IMR-90 (cell line): ENCODE measurements around the gene MRGPRE. TPM values are rescaled to one million over a fixed set of nuclear protein-coding genes. Genes with fewer than 3 reads are reported as not detected.

ENCODE experiments used
- ATAC-seq: fragments of 200-7000 bp; cut with Tn5 transposase; 2 replicates; pipeline ENCODE4 v1.9.1; 2020; ENCODE audit warnings: low read depth, mild to moderate bottlenecking, moderate library complexity
- BruUV-seq: library from RNA; stranded (reverse); fragments of 400-500 nt; replicated peaks from 2 replicates; lab custom pipeline; 2021; lab: Mats Ljungman, UMichigan
- CTCF ChIA-PET: fragments of 300-600 bp; formaldehyde crosslinking; extraction: SDS; loops from one replicate; lab custom pipeline; 2021; ENCODE audit warnings: antibody characterized with exemption; lab: Yijun Ruan, JAX
- POLR2A ChIA-PET: fragments of 300-600 bp; sonication (Branson Sonifier 250); formaldehyde crosslinking; loops from one replicate; lab custom pipeline; 2022; ENCODE audit warnings: antibody characterized with exemption; ENCODE audit not compliant: unreplicated experiment; lab: Charles Lee
- DNase-seq: peaks from one replicate; pipeline ENCODE4 v3.0.0; 2013
- H2AFZ ChIP-seq: replicated peaks from 2 replicates; pipeline ENCODE3; 2013; ENCODE audit warnings: low read length, mild to moderate bottlenecking; ENCODE audit not compliant: poor library complexity
- H2AK5ac ChIP-seq: 2 replicates; pipeline ENCODE4 v1.6.1; 2013; ENCODE audit warnings: low read depth, low read length, inconsistent platforms
- H2AK9ac ChIP-seq: replicated peaks from 2 replicates; pipeline ENCODE3; 2013; ENCODE audit warnings: mild to moderate bottlenecking, low read depth, low read length, moderate library complexity; ENCODE audit not compliant: poor library complexity
- H2BK120ac ChIP-seq: 2 replicates; pipeline ENCODE4 v1.6.1; 2013; ENCODE audit warnings: low read depth, low read length, inconsistent platforms
- H2BK15ac ChIP-seq: 3 replicates; pipeline ENCODE4 v1.6.1; 2013; ENCODE audit warnings: low read depth, low read length, inconsistent platforms
- H2BK20ac ChIP-seq: 2 replicates; pipeline ENCODE4 v1.6.1; 2013; ENCODE audit warnings: low read depth, mild to moderate bottlenecking, inconsistent platforms, low read length, moderate library complexity
- H2BK5ac ChIP-seq: 2 replicates; pipeline ENCODE4 v1.6.1; 2013; ENCODE audit warnings: mild to moderate bottlenecking, low read depth, low read length, inconsistent platforms; ENCODE audit not compliant: poor library complexity, severe bottlenecking
- H3K14ac ChIP-seq: replicated peaks from 2 replicates; pipeline ENCODE4 v1.6.1; 2013; ENCODE audit warnings: low read depth, low read length, inconsistent platforms
- H3K18ac ChIP-seq: 2 replicates; pipeline ENCODE4 v1.6.1; 2013; ENCODE audit warnings: low read depth, low read length, control low read depth
- H3K23ac ChIP-seq: 2 replicates; pipeline ENCODE4 v1.6.1; 2013; ENCODE audit warnings: low read depth, low read length, inconsistent platforms
- H3K27ac ChIP-seq: 2 replicates; pipeline ENCODE4 v1.5.1; 2013; ENCODE audit warnings: mild to moderate bottlenecking, control low read depth, low read length; ENCODE audit not compliant: insufficient read depth
- H3K27me3 ChIP-seq: 2 replicates; pipeline ENCODE4 v1.6.1; 2013; ENCODE audit warnings: low read length; ENCODE audit not compliant: control insufficient read depth, insufficient read depth
- H3K36me3 ChIP-seq: 2 replicates; pipeline ENCODE4 v1.6.1; 2013; ENCODE audit warnings: low read length, mixed read lengths; ENCODE audit not compliant: control insufficient read depth, insufficient read depth
- H3K4ac ChIP-seq: 2 replicates; pipeline ENCODE4 v1.6.1; 2013; ENCODE audit warnings: low read depth, low read length, inconsistent platforms
- H3K4me1 ChIP-seq: 2 replicates; pipeline ENCODE4 v1.6.1; 2013; ENCODE audit warnings: low read length, mixed read lengths; ENCODE audit not compliant: control insufficient read depth, insufficient read depth
- H3K4me2 ChIP-seq: 2 replicates; pipeline ENCODE4 v1.6.1; 2013; ENCODE audit warnings: low read depth, mild to moderate bottlenecking, control low read depth, low read length, moderate library complexity
- H3K4me3 ChIP-seq: 2 replicates; pipeline ENCODE4 v1.5.1; 2013; ENCODE audit warnings: low read depth, mild to moderate bottlenecking, control low read depth, low read length, moderate library complexity; ENCODE audit not compliant: insufficient read depth
- H3K56ac ChIP-seq: 2 replicates; pipeline ENCODE4 v1.6.1; 2013; ENCODE audit warnings: low read length, inconsistent platforms; ENCODE audit not compliant: insufficient read depth; ENCODE audit errors: extremely low read depth
- H3K79me1 ChIP-seq, 2 experiments: 2 replicates each; pipeline ENCODE4 v1.6.1; 2013; ENCODE audit warnings: low read length in 2 of 2, inconsistent platforms in 1 of 2, low read depth in 1 of 2
- H3K9ac ChIP-seq: 2 replicates; pipeline ENCODE4 v1.6.1; 2013; ENCODE audit warnings: low read depth, low read length, control low read depth
- H3K9me1 ChIP-seq: 2 replicates; pipeline ENCODE4 v1.6.1; 2013; ENCODE audit warnings: low read length, inconsistent platforms; ENCODE audit not compliant: insufficient read depth
- H3K9me3 ChIP-seq: 2 replicates; pipeline ENCODE4 v1.6.1; 2013; ENCODE audit warnings: low read length; ENCODE audit not compliant: control insufficient read depth, insufficient read depth
- H4K20me1 ChIP-seq: 2 replicates; pipeline ENCODE4 v1.6.1; 2013; ENCODE audit warnings: low read length, inconsistent platforms; ENCODE audit not compliant: insufficient read depth
- H4K5ac ChIP-seq: 2 replicates; pipeline ENCODE4 v1.6.1; 2013; ENCODE audit warnings: mild to moderate bottlenecking, low read depth, low read length, control low read depth
- H4K8ac ChIP-seq, 2 experiments: 2 replicates each; pipeline ENCODE4 v1.6.1; 2013; ENCODE audit warnings: low read depth in 2 of 2, low read length in 2 of 2, control low read depth in 1 of 2, inconsistent platforms in 1 of 2
- H4K91ac ChIP-seq: 2 replicates; pipeline ENCODE4 v1.6.1; 2013; ENCODE audit warnings: low read depth, low read length, inconsistent platforms; ENCODE audit not compliant: insufficient read depth
- BHLHE40 ChIP-seq: fragments of 150-350 bp; IDR thresholded peaks from 2 replicates; pipeline ENCODE4 v1.6.1; 2016; ENCODE audit warnings: mild to moderate bottlenecking, low read depth, low read length
- CEBPB ChIP-seq: IDR thresholded peaks from 2 replicates; pipeline ENCODE4 v1.6.1; 2012; ENCODE audit warnings: low read depth, low read length, improper control_type of control experiment
- CHD1 ChIP-seq: IDR thresholded peaks from 2 replicates; pipeline ENCODE4 v1.6.1; 2012; ENCODE audit warnings: low read depth, low read length, improper control_type of control experiment
- ELK1 ChIP-seq: fragments of 150-350 bp; IDR thresholded peaks from 2 replicates; pipeline ENCODE4 v1.6.1; 2016; ENCODE audit warnings: low read depth, mild to moderate bottlenecking, low read length, moderate library complexity, borderline replicate concordance
- FOS ChIP-seq: fragments of 150-350 bp; IDR thresholded peaks from 2 replicates; pipeline ENCODE4 v1.6.1; 2016; ENCODE audit warnings: low read depth, low read length
- MXI1 ChIP-seq: IDR thresholded peaks from 2 replicates; pipeline ENCODE4 v1.6.1; 2012; ENCODE audit warnings: low read depth, mild to moderate bottlenecking, low read length, moderate library complexity, borderline replicate concordance
- NFE2L2 ChIP-seq: fragments of 150-350 bp; IDR thresholded peaks from 2 replicates; pipeline ENCODE4 v1.6.1; 2016; ENCODE audit warnings: low read depth, mild to moderate bottlenecking, low read length
- RAD21 ChIP-seq: IDR thresholded peaks from 2 replicates; pipeline ENCODE4 v1.6.1; 2012; ENCODE audit warnings: low read length, improper control_type of control experiment
- RCOR1 ChIP-seq: IDR thresholded peaks from 2 replicates; pipeline ENCODE4 v1.6.1; 2012; ENCODE audit warnings: mild to moderate bottlenecking, low read length, improper control_type of control experiment; ENCODE audit not compliant: insufficient replicate concordance
- RFX5 ChIP-seq: IDR thresholded peaks from 2 replicates; pipeline ENCODE4 v1.8.0; 2012; ENCODE audit warnings: low read depth, mild to moderate bottlenecking, low read length, moderate library complexity
- SMC3 ChIP-seq: fragments of 150-350 bp; IDR thresholded peaks from 2 replicates; pipeline ENCODE4 v1.6.1; 2016; ENCODE audit warnings: low read depth, mild to moderate bottlenecking, antibody characterized with exemption, low read length, moderate library complexity
- WGBS, 2 experiments: methylation state at CpG; one replicate each; pipeline versions ENCODE4 v1.1.5 to v1.1.7; 2013; ENCODE audit warnings: missing lambda C conversion rate in 2 of 2; ENCODE audit not compliant: insufficient read length in 1 of 2; ENCODE audit errors: extremely low coverage in 2 of 2; 5-methylcytosine and 5-hydroxymethylcytosine counted together
- dilution Hi-C: fragments of 300-500 bp; cut with HindIII; formaldehyde crosslinking; loops from one replicate; pipeline ENCODE4 v1.14.3; 2018; ENCODE audit warnings: low sequenced_read_pairs; ENCODE audit not compliant: unreplicated experiment
- in situ Hi-C: fragments of 300-500 bp; cut with MboI; formaldehyde crosslinking; loops from 3 replicates; pipeline ENCODE4 v1.14.3; 2019; ENCODE audit warnings: low sequenced_read_pairs, inconsistent platforms, mixed read lengths
- intact Hi-C: fragments of 100-400 bp; cut with micrococcal nuclease; formaldehyde crosslinking; loops from 2 replicates; pipeline ENCODE4 v1.10.0; 2022
- polyA plus RNA-seq, 3 experiments: library from polyadenylated mRNA; depleted of rRNA; stranded (reverse); fragments of >200 nt; gene quantifications; 2 replicates each; pipeline ENCODE4 v1.2.3, GENCODE V29; 2012; ENCODE audit warnings: low replicate concordance in 1 of 3
- total RNA-seq: library from RNA; depleted of rRNA; stranded (reverse); fragments of >200 nt; gene quantifications from 2 replicates; pipeline ENCODE4 v1.2.3, GENCODE V29; 2012
- TF ChIP-seq, protein P1 (sequence below): conservative IDR thresholded peaks from 2 replicates; pipeline ENCODE4 v1.5.1; 2012; ENCODE audit warnings: mild to moderate bottlenecking, low read depth, low read length, improper control_type of control experiment
- TF ChIP-seq, protein P2 (sequence below): fragments of 150-350 bp; IDR thresholded peaks from 2 replicates; pipeline ENCODE4 v1.6.1; 2017; ENCODE audit warnings: mild to moderate bottlenecking, antibody characterized with exemption, low read length, low read depth

Gene MRGPRE
- total and polyA plus RNA-seq, 2 of the 4 experiments (the other 2 are of a cell fraction): not detected

GRCh38 chr11:3203221-3204043 lies 28.8 kb downstream of the MRGPRE start (continued):
- TF ChIP-seq NFE2L2: no peak
- TF ChIP-seq RCOR1: no peak
- no peak for TF ChIP-seq RFX5
- no peak for TF ChIP-seq RAD21
- TF ChIP-seq BHLHE40: no peak
- no peak for TF ChIP-seq SMC3

DNA sequence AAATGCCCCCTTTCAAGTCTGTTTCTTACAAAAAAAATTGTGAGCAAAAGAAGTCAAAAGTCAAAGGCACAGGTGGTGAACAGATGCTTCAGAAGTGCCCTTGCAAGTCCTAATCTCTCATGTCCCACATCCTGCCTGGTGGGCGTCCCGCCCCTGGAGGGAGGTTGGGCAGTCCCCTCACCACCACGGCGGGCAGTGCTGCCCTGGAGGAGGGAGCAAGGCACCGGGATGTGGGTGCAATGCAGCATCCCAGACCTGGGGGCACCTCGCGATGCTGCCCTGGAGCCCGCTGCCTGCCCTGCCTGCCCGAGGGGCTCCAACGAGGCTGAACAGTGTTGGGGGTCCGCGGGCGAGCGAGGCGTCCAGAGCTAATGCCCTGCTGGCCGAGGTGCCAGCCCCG lies 29.5 kb downstream of the MRGPRE start:
- Histone ChIP-seq H4K91ac (no peak overlapping the region), H4K8ac (no peak overlapping the region), H3K79me1 (no peaks in the 10 kb centered on the region), H3K9ac (no peak overlapping the region), H3K4me1 (no peaks in the 10 kb centered on the region; the same call in 1 of the 2 replicates), H3K9me1 (no peaks in the 10 kb centered on the region), H2BK5ac (no peak overlapping the region), H4K20me1 (no peaks in the 10 kb centered on the region), H3K23ac (no peak overlapping the region), H3K18ac (no peak overlapping the region), H2AFZ (no peak overlapping the region), H3K27me3 (peaks cover 80% of the 10 kb centered on the region), H3K56ac (no peak overlapping the region), H2BK120ac (no peak overlapping the region), H2AK5ac (no peak overlapping the region), H3K4me3 (no peak overlapping the region), H2AK9ac (no peak overlapping the region), H4K5ac (no peak overlapping the region), H3K4ac (no peak overlapping the region), H3K27ac (no peak overlapping the region), H2BK15ac (no peak overlapping the region), H3K4me2 (no peak overlapping the region), H3K9me3 (no peaks in the 10 kb centered on the region), H2BK20ac (no peak overlapping the region), H3K14ac (no peak overlapping the region), H3K36me3 (no peaks in the 10 kb centered on the region)
- dilution Hi-C loops: no loop called here
- ATAC-seq: no peak
- no peak for DNase-seq
- intact Hi-C loops: no loop called here
- ChIA-PET POLR2A (no interaction called here), CTCF (no interaction called here)
- in situ Hi-C loops: no loop called here
- 10% methylated on average over 8 of the region's 17 CpGs; no CpG with 5 or more reads in 1 of the 2 experiments for WGBS, 2 experiments
- no TSS peak for BruUV-seq
- no peak for TF ChIP-seq FOS
- no peak for TF ChIP-seq ELK1
- TF ChIP-seq, protein P1, sequence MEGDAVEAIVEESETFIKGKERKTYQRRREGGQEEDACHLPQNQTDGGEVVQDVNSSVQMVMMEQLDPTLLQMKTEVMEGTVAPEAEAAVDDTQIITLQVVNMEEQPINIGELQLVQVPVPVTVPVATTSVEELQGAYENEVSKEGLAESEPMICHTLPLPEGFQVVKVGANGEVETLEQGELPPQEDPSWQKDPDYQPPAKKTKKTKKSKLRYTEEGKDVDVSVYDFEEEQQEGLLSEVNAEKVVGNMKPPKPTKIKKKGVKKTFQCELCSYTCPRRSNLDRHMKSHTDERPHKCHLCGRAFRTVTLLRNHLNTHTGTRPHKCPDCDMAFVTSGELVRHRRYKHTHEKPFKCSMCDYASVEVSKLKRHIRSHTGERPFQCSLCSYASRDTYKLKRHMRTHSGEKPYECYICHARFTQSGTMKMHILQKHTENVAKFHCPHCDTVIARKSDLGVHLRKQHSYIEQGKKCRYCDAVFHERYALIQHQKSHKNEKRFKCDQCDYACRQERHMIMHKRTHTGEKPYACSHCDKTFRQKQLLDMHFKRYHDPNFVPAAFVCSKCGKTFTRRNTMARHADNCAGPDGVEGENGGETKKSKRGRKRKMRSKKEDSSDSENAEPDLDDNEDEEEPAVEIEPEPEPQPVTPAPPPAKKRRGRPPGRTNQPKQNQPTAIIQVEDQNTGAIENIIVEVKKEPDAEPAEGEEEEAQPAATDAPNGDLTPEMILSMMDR: no peak
- no peak for TF ChIP-seq MXI1
- TF ChIP-seq CEBPB: no peak
- TF ChIP-seq, protein P2, sequence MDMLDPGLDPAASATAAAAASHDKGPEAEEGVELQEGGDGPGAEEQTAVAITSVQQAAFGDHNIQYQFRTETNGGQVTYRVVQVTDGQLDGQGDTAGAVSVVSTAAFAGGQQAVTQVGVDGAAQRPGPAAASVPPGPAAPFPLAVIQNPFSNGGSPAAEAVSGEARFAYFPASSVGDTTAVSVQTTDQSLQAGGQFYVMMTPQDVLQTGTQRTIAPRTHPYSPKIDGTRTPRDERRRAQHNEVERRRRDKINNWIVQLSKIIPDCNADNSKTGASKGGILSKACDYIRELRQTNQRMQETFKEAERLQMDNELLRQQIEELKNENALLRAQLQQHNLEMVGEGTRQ: no peak
- TF ChIP-seq RAD21: no peak
- TF ChIP-seq RCOR1: no peak
- no peak for TF ChIP-seq CHD1
